B cell (primary cell): ENCODE measurements around the gene DENND1A. TPM values are rescaled to one million over a fixed set of nuclear protein-coding genes. Genes with fewer than 3 reads are reported as not detected.

Experiments
- ATAC-seq: fragments of 200-7000 bp; cut with Tn5 transposase; one replicate; pipeline ENCODE4 v1.10.0; 2021; ENCODE audit warnings: low read depth, mild to moderate bottlenecking, moderate number of reproducible peaks, moderate library complexity
- CTCF ChIA-PET: fragments of 350-600 bp; sonication (Branson Sonifier 250); formaldehyde crosslinking; loops from one replicate; lab custom pipeline; 2021; ENCODE audit warnings: antibody characterized with exemption, inconsistent platforms; lab: Charles Lee
- POLR2A ChIA-PET: fragments of 350-600 bp; sonication (Branson Sonifier 250); formaldehyde crosslinking; loops from one replicate; lab custom pipeline; 2021; ENCODE audit warnings: antibody characterized with exemption; lab: Charles Lee
- DNase-seq: peaks from one replicate; pipeline ENCODE4 v3.0.0; 2013
- H2AFZ ChIP-seq: 2 replicates; pipeline ENCODE4 v1.6.1; 2012; ENCODE audit warnings: mild to moderate bottlenecking, low read depth, low read length; ENCODE audit not compliant: insufficient read depth, poor library complexity, severe bottlenecking
- H3K27ac ChIP-seq, 2 donors: 1 replicate in 1 of 2; 2 replicates in 1 of 2; pipeline ENCODE4 v1.5.1; 2012 to 2013; ENCODE audit warnings: low read length in 2 of 2, mild to moderate bottlenecking in 2 of 2, moderate library complexity in 1 of 2
- H3K27me3 ChIP-seq, 4 experiments: fragments of 200-600 bp in 1 of 4; sonication (generic) in 1 of 4; replicated peaks in 1 of 4; 1 replicate in 2 of 4; 2 replicates in 2 of 4; pipeline versions ENCODE4 v1.6.1 to v1.7.0; 2013 to 2016; ENCODE audit warnings: low read length in 3 of 4, mild to moderate bottlenecking in 2 of 4, mixed read lengths in 1 of 4, moderate library complexity in 1 of 4; ENCODE audit not compliant: insufficient read depth in 4 of 4, control insufficient read depth in 3 of 4; ENCODE audit errors: control extremely low read depth in 1 of 4
- H3K36me3 ChIP-seq, 2 experiments: replicated peaks in 1 of 2; 1 replicate in 1 of 2; 2 replicates in 1 of 2; pipeline versions ENCODE4 v1.6.1 to v1.7.1; 2013; ENCODE audit warnings: low read length in 1 of 2; ENCODE audit not compliant: insufficient read depth in 2 of 2, control insufficient read depth in 1 of 2; ENCODE audit errors: control extremely low read depth in 1 of 2, extremely low read depth in 1 of 2
- H3K4me1 ChIP-seq, 2 donors: fragments of 200-600 bp in 1 of 2; sonication (generic) in 1 of 2; 1 replicate in 1 of 2; 2 replicates in 1 of 2; pipeline versions ENCODE4 v1.5.1 to v1.6.1; 2013 to 2017; ENCODE audit warnings: low read length in 2 of 2; ENCODE audit not compliant: control insufficient read depth in 2 of 2, insufficient read depth in 2 of 2
- H3K4me2 ChIP-seq: replicated peaks from 2 replicates; pipeline ENCODE3; 2012; ENCODE audit warnings: mild to moderate bottlenecking, low read depth, low read length; ENCODE audit not compliant: poor library complexity, severe bottlenecking
- H3K4me3 ChIP-seq, 5 experiments: fragments of 200-600 bp in 1 of 5; sonication (generic) in 1 of 5; 1 replicate in 3 of 5; 2 replicates in 2 of 5; pipeline versions ENCODE4 v1.5.1 to v1.7.0; 2011 to 2016; ENCODE audit warnings: low read length in 4 of 5, mild to moderate bottlenecking in 4 of 5, low read depth in 2 of 5, control low read depth in 1 of 5, moderate library complexity in 1 of 5; ENCODE audit not compliant: insufficient read depth in 1 of 5; ENCODE audit errors: control extremely low read depth in 1 of 5, extremely low read depth in 1 of 5
- H3K79me2 ChIP-seq: fragments of 200-600 bp; sonication (generic); one replicate; pipeline ENCODE4 v1.6.0; 2016; ENCODE audit warnings: low read length; ENCODE audit not compliant: control insufficient read depth, insufficient read depth
- H3K9ac ChIP-seq: fragments of 200-600 bp; sonication (generic); 2 replicates; pipeline ENCODE4 v1.6.1; 2017; ENCODE audit warnings: mild to moderate bottlenecking, low read length, moderate library complexity
- H3K9me3 ChIP-seq, 3 donors: one replicate each; pipeline versions ENCODE4 v1.6.1 to v1.7.1; 2013; ENCODE audit warnings: low read length in 2 of 3; ENCODE audit not compliant: control insufficient read depth in 2 of 3, insufficient read depth in 1 of 3; ENCODE audit errors: control extremely low read depth in 1 of 3
- H4K20me1 ChIP-seq: 2 replicates; pipeline ENCODE4 v1.6.0; 2012; ENCODE audit warnings: mild to moderate bottlenecking, low read length; ENCODE audit not compliant: insufficient read depth, control insufficient read depth, poor library complexity, severe bottlenecking
- H3K27ac Mint-ChIP-seq: one replicate; pipeline ENCODE4 v1.8.0; 2021; ENCODE audit warnings: mixed read lengths
- H3K27me3 Mint-ChIP-seq: one replicate; pipeline ENCODE4 v1.8.0; 2021; ENCODE audit warnings: mixed read lengths
- H3K4me1 Mint-ChIP-seq: one replicate; pipeline ENCODE4 v1.8.0; 2021; ENCODE audit warnings: mixed read lengths
- H3K4me3 Mint-ChIP-seq: one replicate; pipeline ENCODE4 v1.8.0; 2021; ENCODE audit warnings: mixed read lengths
- H3K9me3 Mint-ChIP-seq: one replicate; pipeline ENCODE4 v1.8.0; 2022; ENCODE audit warnings: mixed read lengths; ENCODE audit not compliant: insufficient read depth
- EZH2 ChIP-seq: IDR thresholded peaks from 2 replicates; pipeline ENCODE4 v1.6.1; 2012; ENCODE audit warnings: borderline replicate concordance, low read depth, mild to moderate bottlenecking, moderate library complexity, low read length; ENCODE audit not compliant: insufficient read depth, poor library complexity, severe bottlenecking
- WGBS: methylation state at CpG from one replicate; pipeline ENCODE4 v1.1.5; 2013; ENCODE audit warnings: missing lambda C conversion rate; ENCODE audit not compliant: insufficient coverage; 5-methylcytosine and 5-hydroxymethylcytosine counted together
- intact Hi-C: fragments of 100-400 bp; cut with micrococcal nuclease; formaldehyde crosslinking; loops from one replicate; pipeline ENCODE4 v1.10.0; 2022
- polyA plus RNA-seq: library from polyadenylated mRNA; depleted of rRNA; stranded (reverse); fragments of >200 nt; gene quantifications from 2 replicates; pipeline ENCODE4 v1.2.3, GENCODE V29; 2012
- total RNA-seq, 2 donors: library from RNA; stranded (reverse); fragments of 120-200 nt in 1 of 2; gene quantifications; 1 replicate in 1 of 2; 2 replicates in 1 of 2; pipeline versions ENCODE4 v1.2.3 to v1.2.4, GENCODE V29; 2013 to 2022
- TF ChIP-seq, protein P1 (sequence below): fragments of 200-600 bp; IDR thresholded peaks from one replicate; pipeline ENCODE4 v1.8.0; 2022; ENCODE audit warnings: antibody characterized with exemption, mild to moderate bottlenecking

Gene DENND1A
- total and polyA plus RNA-seq, 2 donors (not counting 1 experiment from before 2014, with no cell fraction given) = 10.8 to 26.0 TPM

DNA sequence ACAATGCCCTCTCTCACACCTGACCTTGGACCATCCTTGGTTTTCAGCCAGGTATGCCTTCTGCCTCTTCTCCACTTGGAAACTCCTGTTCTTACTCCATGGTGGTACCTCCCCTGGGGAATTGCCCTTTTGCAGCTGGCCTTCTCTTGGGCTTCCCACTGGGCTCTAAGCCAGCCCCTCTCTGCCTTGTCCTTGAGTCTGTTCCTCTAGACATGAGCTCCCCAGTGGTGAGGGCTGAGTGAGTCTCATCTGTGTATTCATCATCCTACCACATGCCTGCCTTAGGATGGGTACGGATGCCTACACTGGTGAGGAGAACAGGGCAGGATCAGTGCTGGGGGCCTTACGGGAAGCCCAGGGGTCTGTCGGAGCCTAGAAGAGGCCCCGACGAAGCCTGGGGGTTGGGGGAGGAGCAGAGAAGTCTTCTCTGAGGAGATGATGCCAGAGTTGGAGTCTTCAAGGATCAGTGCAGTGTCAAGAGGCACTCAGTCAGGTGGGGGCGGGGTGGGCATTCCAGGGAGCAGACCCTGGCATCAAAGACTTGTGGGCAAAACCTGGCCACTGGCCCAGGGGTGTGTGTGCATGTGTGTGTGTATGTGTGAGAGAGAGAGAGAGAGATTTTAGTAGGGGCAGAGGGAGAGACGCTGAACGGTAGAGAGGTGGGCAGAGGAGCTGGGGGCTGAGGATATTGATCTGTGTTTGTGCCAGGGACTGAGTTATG, 579.2 kb downstream of the DENND1A start:
- TF ChIP-seq, protein P1, sequence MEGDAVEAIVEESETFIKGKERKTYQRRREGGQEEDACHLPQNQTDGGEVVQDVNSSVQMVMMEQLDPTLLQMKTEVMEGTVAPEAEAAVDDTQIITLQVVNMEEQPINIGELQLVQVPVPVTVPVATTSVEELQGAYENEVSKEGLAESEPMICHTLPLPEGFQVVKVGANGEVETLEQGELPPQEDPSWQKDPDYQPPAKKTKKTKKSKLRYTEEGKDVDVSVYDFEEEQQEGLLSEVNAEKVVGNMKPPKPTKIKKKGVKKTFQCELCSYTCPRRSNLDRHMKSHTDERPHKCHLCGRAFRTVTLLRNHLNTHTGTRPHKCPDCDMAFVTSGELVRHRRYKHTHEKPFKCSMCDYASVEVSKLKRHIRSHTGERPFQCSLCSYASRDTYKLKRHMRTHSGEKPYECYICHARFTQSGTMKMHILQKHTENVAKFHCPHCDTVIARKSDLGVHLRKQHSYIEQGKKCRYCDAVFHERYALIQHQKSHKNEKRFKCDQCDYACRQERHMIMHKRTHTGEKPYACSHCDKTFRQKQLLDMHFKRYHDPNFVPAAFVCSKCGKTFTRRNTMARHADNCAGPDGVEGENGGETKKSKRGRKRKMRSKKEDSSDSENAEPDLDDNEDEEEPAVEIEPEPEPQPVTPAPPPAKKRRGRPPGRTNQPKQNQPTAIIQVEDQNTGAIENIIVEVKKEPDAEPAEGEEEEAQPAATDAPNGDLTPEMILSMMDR = no peak
- no peak for TF ChIP-seq EZH2
- peaks cover 4% of the 10 kb centered on the region for H3K27me3 Mint-ChIP-seq
- Histone ChIP-seq H3K9ac (no peak overlapping the region), H3K9me3 (no peaks in the 10 kb centered on the region), H3K27me3 (peaks cover 0 to 4% (median 0%) of the 10 kb centered on the region in 4 experiments), H3K79me2 (peaks cover 18% of the 10 kb centered on the region), H3K27ac (no peak overlapping the region), H2AFZ (no peak overlapping the region), H3K4me3 (no peak overlapping the region), H3K36me3 (no peaks in the 10 kb centered on the region), H4K20me1 (no peaks in the 10 kb centered on the region), H3K4me1 (peaks cover 25 to 43% of the 10 kb centered on the region in 2 donors), H3K4me2 (no peak overlapping the region)
- intact Hi-C loops = loop anchor here (1.0 to 10.0 kb wide), 4 partner anchors 213 to 356 kb away; no protein-coding TSS in a partner anchor
- DNase-seq (no peak), ATAC-seq (no peak)
- ChIA-PET CTCF (interaction anchor here (0.6 to 8.3 kb wide), 49 partner anchors 9 to 476 kb away, joined by 3 to 214 read pairs (median 8); no protein-coding TSS in a partner anchor), POLR2A (interaction anchor here (2.3 kb wide), 1 partner anchor 81 kb away, joined by 6 read pairs; no protein-coding TSS in a partner anchor)
- no peak overlapping the region for H3K27ac Mint-ChIP-seq
- 86% methylated on average over 7 of the region's 8 CpGs for WGBS
- H3K9me3 Mint-ChIP-seq = no peaks in the 10 kb centered on the region
- H3K4me1 Mint-ChIP-seq = peaks cover 19% of the 10 kb centered on the region
- no peak overlapping the region for H3K4me3 Mint-ChIP-seq
